ENCODE results near the gene GGACT.

GRCh38 chr13:100537486-100537885, 51.1 kb downstream of the GGACT start:
- TF ChIP-seq, protein P1, sequence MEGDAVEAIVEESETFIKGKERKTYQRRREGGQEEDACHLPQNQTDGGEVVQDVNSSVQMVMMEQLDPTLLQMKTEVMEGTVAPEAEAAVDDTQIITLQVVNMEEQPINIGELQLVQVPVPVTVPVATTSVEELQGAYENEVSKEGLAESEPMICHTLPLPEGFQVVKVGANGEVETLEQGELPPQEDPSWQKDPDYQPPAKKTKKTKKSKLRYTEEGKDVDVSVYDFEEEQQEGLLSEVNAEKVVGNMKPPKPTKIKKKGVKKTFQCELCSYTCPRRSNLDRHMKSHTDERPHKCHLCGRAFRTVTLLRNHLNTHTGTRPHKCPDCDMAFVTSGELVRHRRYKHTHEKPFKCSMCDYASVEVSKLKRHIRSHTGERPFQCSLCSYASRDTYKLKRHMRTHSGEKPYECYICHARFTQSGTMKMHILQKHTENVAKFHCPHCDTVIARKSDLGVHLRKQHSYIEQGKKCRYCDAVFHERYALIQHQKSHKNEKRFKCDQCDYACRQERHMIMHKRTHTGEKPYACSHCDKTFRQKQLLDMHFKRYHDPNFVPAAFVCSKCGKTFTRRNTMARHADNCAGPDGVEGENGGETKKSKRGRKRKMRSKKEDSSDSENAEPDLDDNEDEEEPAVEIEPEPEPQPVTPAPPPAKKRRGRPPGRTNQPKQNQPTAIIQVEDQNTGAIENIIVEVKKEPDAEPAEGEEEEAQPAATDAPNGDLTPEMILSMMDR (IDR thresholded peaks at IDR 0.05; ENCODE audit: low read length), result no peak
- TF ChIP-seq EZH2 (IDR thresholded peaks at IDR 0.05; ENCODE audit: borderline replicate concordance, low read length), result no peak
